H1 (cell line): Measurements from ENCODE around the gene SMOC2. TPM values are rescaled to one million over a fixed set of nuclear protein-coding genes. Genes with fewer than 3 reads are reported as not detected.

Source experiments
- BACH1 ChIP-seq: IDR thresholded peaks from 2 replicates; pipeline ENCODE4 v1.6.1; 2012; ENCODE audit warnings: low read length, improper control_type of control experiment
- RNF2 ChIP-seq: fragments of 200-900, 300-1000 bp; sonication (generic); IDR thresholded peaks from 2 replicates; pipeline ENCODE4 v1.7.1; 2016; ENCODE audit warnings: borderline replicate concordance, low read depth, mild to moderate bottlenecking, antibody characterized with exemption, low read length; ENCODE audit not compliant: poor library complexity, severe bottlenecking; ENCODE audit errors: missing control alignments
- SP1 ChIP-seq: IDR thresholded peaks from 2 replicates; pipeline ENCODE4 v1.6.1; 2011; ENCODE audit warnings: low read depth, low read length
- TEAD4 ChIP-seq: IDR thresholded peaks from 2 replicates; pipeline ENCODE4 v1.6.1; 2012; ENCODE audit warnings: low read depth, low read length, inconsistent platforms, mixed read lengths
- polyA plus RNA-seq, 7 experiments: library from polyadenylated mRNA; depleted of rRNA in 3 of 7; stranded (reverse) in 5 of 7; unstranded in 2 of 7; fragments of >200 nt in 5 of 7; fragments of 200-250 nt in 2 of 7; gene quantifications; 1 replicate in 5 of 7; 2 replicates in 1 of 7; 4 replicates in 1 of 7; pipeline versions ENCODE4 v1.2.1 to v1.2.3, GENCODE V29; 2011 to 2013; ENCODE audit warnings: missing spikeins in 2 of 7, mixed read lengths in 2 of 7
- total RNA-seq: library from RNA; stranded (reverse); fragmentation: NEBNext Ultra II Directional; extraction: Animal tissue kit (Norgen Biotek cat#: 25700); gene quantifications from 2 replicates; pipeline ENCODE4 v1.2.1, GENCODE V29; 2021

SMOC2 gene
- total and polyA plus RNA-seq, 2 of the 8 experiments (the other 6 are each of a cell fraction or from before 2014, with no cell fraction given): 7.7 to 8.5 TPM

DNA sequence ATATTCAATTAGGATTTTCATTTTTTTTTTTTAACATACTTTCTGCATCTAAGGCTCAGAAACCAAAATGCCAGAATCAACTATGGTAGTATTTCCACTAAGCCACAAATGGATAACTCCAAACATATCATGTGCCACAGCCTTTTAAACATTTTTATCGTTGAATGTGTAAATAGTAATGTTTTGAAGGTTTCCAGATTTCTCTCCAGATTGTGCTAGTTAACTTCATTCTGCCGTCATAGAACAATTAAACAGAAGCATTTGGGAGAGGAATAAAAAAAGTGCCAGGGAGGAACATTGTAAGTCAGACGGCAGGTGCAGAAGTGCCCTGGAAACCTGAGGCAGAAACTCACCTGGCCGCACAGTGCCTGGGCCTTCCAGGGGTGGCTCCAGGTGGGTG, 23.6 kb downstream of the SMOC2 start (continued):
- no peak for TF ChIP-seq BACH1
- TF ChIP-seq RNF2: no peak
- no peak for TF ChIP-seq SP1
- TF ChIP-seq TEAD4: no peak
